Nasal cavity respiratory epithelium epithelial cell of viscerocranial mucosa (primary cell): ENCODE measurements around the gene C5. TPM values are rescaled to one million over a fixed set of nuclear protein-coding genes. Genes with fewer than 3 reads are reported as not detected.

Experiments used
- total RNA-seq: library from RNA; depleted of rRNA; stranded (reverse); fragments of >200 nt; gene quantifications from 2 replicates; pipeline ENCODE4 v1.2.3, GENCODE V29; 2014

Gene C5
- 1.6 and 1.7 TPM in 2 replicates for total RNA-seq

GRCh38 chr9:121050128-121050988, at the start of gene C5:
TSS of gene C5 (minus strand) at chr9:121050275. CDS start at chr9:121050246, 29 bp downstream.

GRCh38 chr9:121074370-121075250, 24.5 kb upstream of the C5 start, which contains the start of gene CNTRL:
TSS of gene CNTRL (plus strand) at chr9:121074955. CDS start at chr9:121088327, 13,372 bp downstream.

GRCh38 chr9:120926397-120926928, 123.6 kb downstream of the C5 start, which contains the start of gene TRAF1:
TSS of gene TRAF1 (minus strand) at chr9:120926796. CDS start at chr9:120926075, 721 bp downstream.

Other genes starting within 250 kb of the C5 start
- 25.1 and 29.0 TPM in 2 replicates for gene PSMD5, start 207.4 kb downstream of the C5 start, total RNA-seq
- gene PHF19, start 173.1 kb downstream of the C5 start, total RNA-seq: 6.5 and 8.0 TPM in 2 replicates
- 1.0 and 2.3 TPM in 2 replicates for gene TRAF1, start 123.5 kb downstream of the C5 start, total RNA-seq
- 5.6 and 8.5 TPM in 2 replicates for gene CNTRL, start 24.7 kb upstream of the C5 start, total RNA-seq
- 58.4 and 62.0 TPM in 2 replicates for gene RAB14, start 151.6 kb upstream of the C5 start, total RNA-seq
- 215 and 498 TPM in 2 replicates for gene GSN, start 217.9 kb upstream of the C5 start, total RNA-seq